ENCODE data around the gene TNK1. TPM values are rescaled to one million over a fixed set of nuclear protein-coding genes. Genes with fewer than 3 reads are reported as not detected.

The TNK1 gene
- total RNA-seq, 4 donors from 2014 or later, result 19.8 to 54.4 (median 44.4) TPM

- no peak for DNase-seq
- no peaks in the 10 kb centered on the region for H3K4me1 ChIP-seq
- no peak overlapping the region for H3K27ac ChIP-seq
- H3K27me3 ChIP-seq, result no peaks in the 10 kb centered on the region
- no peaks in the 10 kb centered on the region for H3K36me3 ChIP-seq
- no peak overlapping the region for H3K4me3 ChIP-seq
- H3K9me3 ChIP-seq, result no peaks in the 10 kb centered on the region
- no peak for TF ChIP-seq CTCF (IDR thresholded peaks at IDR 0.05)
Measured at GRCh38 chr17:7423679-7424078, 42.8 kb downstream of the TNK1 start.

- H3K9me3 ChIP-seq, result no peaks in the 10 kb centered on the region
- H3K4me1 ChIP-seq, result no peaks in the 10 kb centered on the region
- H3K4me3 ChIP-seq, result no peak within 1 kb of the TSS
- no peaks in the 10 kb centered on the region for H3K27me3 ChIP-seq
- H3K36me3 ChIP-seq, result no peaks in the 10 kb centered on the region
- no peak for DNase-seq
- H3K27ac ChIP-seq, result no peak within 1 kb of the TSS
- TF ChIP-seq CTCF (IDR thresholded peaks at IDR 0.05) (no peak), POLR2A (IDR thresholded peaks at IDR 0.05) (no peak)
Measured at GRCh38 chr17:7425316-7425715, 44.4 kb downstream of the TNK1 start, which contains the start of gene SPEM2. TSS of gene SPEM2 (plus strand) at chr17:7425616. CDS start at chr17:7425689, 73 bp downstream.

DNA sequence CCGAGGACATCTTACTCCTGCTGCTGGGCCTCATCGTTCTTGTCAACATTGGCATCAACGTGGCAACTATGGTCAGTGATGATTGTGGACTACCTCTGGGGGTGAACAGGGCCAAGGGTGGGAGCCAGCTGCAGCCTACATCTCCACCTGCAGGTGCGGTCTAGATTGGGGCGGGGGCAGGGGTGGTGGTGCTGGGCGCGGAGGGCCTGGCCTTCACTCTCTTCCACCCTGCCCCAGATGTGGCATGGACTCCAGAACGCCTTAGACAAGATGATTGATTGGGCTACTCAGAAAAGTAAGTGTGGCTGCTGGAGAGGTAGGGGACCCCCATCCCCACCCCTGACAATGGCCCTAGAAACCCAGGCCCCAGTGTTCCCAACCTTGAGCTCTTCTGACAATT is 44.9 kb downstream of the TNK1 start:
- Histone ChIP-seq H3K9me3 (no peaks in the 10 kb centered on the region), H3K4me3 (no peak overlapping the region), H3K27me3 (no peaks in the 10 kb centered on the region), H3K4me1 (no peaks in the 10 kb centered on the region), H3K36me3 (no peaks in the 10 kb centered on the region), H3K27ac (no peak overlapping the region)
- no peak for TF ChIP-seq CTCF (IDR thresholded peaks at IDR 0.05)
- no peak for DNase-seq

GRCh38 chr17:7426203-7426863 is 45.4 kb downstream of the TNK1 start:
- Histone ChIP-seq H3K9me3 (no peaks in the 10 kb centered on the region), H3K27me3 (no peaks in the 10 kb centered on the region), H3K4me3 (no peak overlapping the region), H3K27ac (no peak overlapping the region), H3K4me1 (no peaks in the 10 kb centered on the region), H3K36me3 (no peaks in the 10 kb centered on the region)
- no peak for TF ChIP-seq CTCF (IDR thresholded peaks at IDR 0.05)
- no peak for TF ChIP-seq POLR2A (IDR thresholded peaks at IDR 0.05)
- no peak for DNase-seq

GRCh38 chr17:7426896-7427489 is 46.1 kb downstream of the TNK1 start:
- Histone ChIP-seq H3K4me1 (no peaks in the 10 kb centered on the region), H3K9me3 (no peaks in the 10 kb centered on the region), H3K4me3 (no peak overlapping the region), H3K27ac (no peak overlapping the region), H3K27me3 (no peaks in the 10 kb centered on the region), H3K36me3 (no peaks in the 10 kb centered on the region)
- TF ChIP-seq CTCF (IDR thresholded peaks at IDR 0.05) (no peak), POLR2A (IDR thresholded peaks at IDR 0.05) (no peak)
- DNase-seq, result no peak
